HK-2 (cell line): Measurements from ENCODE around the gene SPP1.
"Not testable (repeated sequence)": the region's sequence is repeated elsewhere in the genome, so short reads cannot be mapped to it uniquely, and the experiment has no call there.

Experiments
- DNase-seq: peaks from one replicate; pipeline ENCODE4 v3.0.0-alpha.2; 2018; ENCODE audit not compliant: unreplicated experiment

Gene SPP1

GRCh38 chr4:88025868-88026661, 50.6 kb downstream of the SPP1 start:
- DNase-seq = not testable (repeated sequence)

GRCh38 chr4:88027611-88028608, 52.4 kb downstream of the SPP1 start:
- no peak for DNase-seq

GRCh38 chr4:88028946-88029345, 53.4 kb downstream of the SPP1 start:
- DNase-seq = no peak

- no peak for DNase-seq
Measured at GRCh38 chr4:88029556-88029955, 54.0 kb downstream of the SPP1 start.

GRCh38 chr4:88030565-88031310, 55.2 kb downstream of the SPP1 start:
- DNase-seq = no peak
